HepG2 (cell line): ENCODE measurements around the gene MED20. TPM values are rescaled to one million over a fixed set of nuclear protein-coding genes. Genes with fewer than 3 reads are reported as not detected.

Source experiments
- ATF3 ChIP-seq: sonication (generic); formaldehyde crosslinking; IDR thresholded peaks from 2 replicates; pipeline ENCODE4 v1.4.0; 2020; ENCODE audit warnings: missing genetic modification reagents
- BORCS8-MEF2B ChIP-seq: sonication (generic); formaldehyde crosslinking; IDR thresholded peaks from 2 replicates; pipeline ENCODE4 v1.8.0; 2022; ENCODE audit warnings: mild to moderate bottlenecking, missing genetic modification reagents
- CCDC6 ChIP-seq: sonication (generic); formaldehyde crosslinking; IDR thresholded peaks from 2 replicates; pipeline ENCODE4 v1.8.1; 2022; ENCODE audit warnings: mild to moderate bottlenecking, missing genetic modification reagents, moderate library complexity
- CHD4 ChIP-seq: fragments of 200-600 bp; sonication (generic); IDR thresholded peaks from 2 replicates; pipeline ENCODE4 v1.7.0; 2017; ENCODE audit warnings: mild to moderate bottlenecking, low read length, borderline replicate concordance
- GABPB1 ChIP-seq: IDR thresholded peaks from 2 replicates; pipeline ENCODE4 v1.6.1; 2016; ENCODE audit warnings: mild to moderate bottlenecking, missing genetic modification reagents, moderate library complexity, missing compliant biosample characterization
- HMGXB4 ChIP-seq, 2 experiments: sonication (generic) in 1 of 2; formaldehyde crosslinking in 1 of 2; IDR thresholded peaks; 2 replicates each; pipeline versions ENCODE4 v1.4.0 to v1.6.1; 2018 to 2020; ENCODE audit warnings: missing genetic modification reagents in 2 of 2, borderline replicate concordance in 1 of 2, low read depth in 1 of 2, mild to moderate bottlenecking in 1 of 2, missing biosample characterization in 1 of 2
- HNRNPH1 ChIP-seq: fragments of 200-400 bp; formaldehyde crosslinking; optimal IDR thresholded peaks from 2 replicates; pipeline ENCODE3; 2017; ENCODE audit warnings: mild to moderate bottlenecking, low read depth, low read length
- MIER2 ChIP-seq: IDR thresholded peaks from 2 replicates; pipeline ENCODE4 v1.6.1; 2016; ENCODE audit warnings: missing biosample characterization, missing genetic modification reagents
- MIER3 ChIP-seq: IDR thresholded peaks from 2 replicates; pipeline ENCODE4 v1.6.1; 2016; ENCODE audit warnings: missing compliant biosample characterization, borderline replicate concordance
- NFE2L2 ChIP-seq: fragments of 150-350 bp; IDR thresholded peaks from 2 replicates; pipeline ENCODE4 v1.6.1; 2014; ENCODE audit warnings: low read length
- NONO ChIP-seq, 2 experiments: fragments of 450-650 bp in 1 of 2; sonication (generic) in 1 of 2; formaldehyde crosslinking in 1 of 2; IDR thresholded peaks in 1 of 2; conservative IDR thresholded peaks in 1 of 2; 2 replicates each; pipeline versions ENCODE4 v1.6.1 to v1.8.0; 2017 to 2022; ENCODE audit warnings: mild to moderate bottlenecking in 1 of 2, missing genetic modification reagents in 1 of 2, moderate library complexity in 1 of 2
- NR3C1 ChIP-seq: sonication (generic); formaldehyde crosslinking; IDR thresholded peaks from 2 replicates; pipeline ENCODE4 v1.4.0; 2020; ENCODE audit warnings: missing genetic modification reagents
- PTBP1 ChIP-seq: fragments of 200-400 bp; formaldehyde crosslinking; IDR thresholded peaks from 2 replicates; pipeline ENCODE4 v1.6.1; 2018; ENCODE audit warnings: low read length, low read depth; ENCODE audit not compliant: poor library complexity, severe bottlenecking
- SPEN ChIP-seq: sonication (generic); formaldehyde crosslinking; IDR thresholded peaks from 2 replicates; pipeline ENCODE4 v1.5.1; 2020; ENCODE audit warnings: low read depth, mild to moderate bottlenecking, missing genetic modification reagents
- ZNF230 ChIP-seq: sonication (generic); formaldehyde crosslinking; IDR thresholded peaks from 2 replicates; pipeline ENCODE4 v1.4.0; 2020; ENCODE audit warnings: mild to moderate bottlenecking, missing genetic modification reagents
- ZNF441 ChIP-seq: sonication (generic); formaldehyde crosslinking; IDR thresholded peaks from 2 replicates; pipeline ENCODE4 v1.7.0; 2021; ENCODE audit warnings: missing genetic modification reagents, borderline replicate concordance
- ZNF589 ChIP-seq: sonication (generic); formaldehyde crosslinking; conservative IDR thresholded peaks from 2 replicates; pipeline ENCODE4 v1.8.0; 2022; ENCODE audit warnings: mild to moderate bottlenecking, moderate library complexity, missing genetic modification reagents
- ZNF747 ChIP-seq: sonication (generic); formaldehyde crosslinking; IDR thresholded peaks from 2 replicates; pipeline ENCODE4 v1.8.1; 2023; ENCODE audit warnings: missing genetic modification reagents, mild to moderate bottlenecking, borderline replicate concordance
- ZNF768 ChIP-seq: sonication (generic); formaldehyde crosslinking; IDR thresholded peaks from 2 replicates; pipeline ENCODE4 v1.4.0; 2020; ENCODE audit warnings: missing genetic modification reagents
- ZSCAN31 ChIP-seq: sonication (generic); formaldehyde crosslinking; IDR thresholded peaks from 2 replicates; pipeline ENCODE4 v1.5.0; 2020; ENCODE audit warnings: low read depth, mild to moderate bottlenecking, missing genetic modification reagents
- polyA plus RNA-seq, 8 experiments: library from polyadenylated mRNA; depleted of rRNA in 3 of 8; stranded (reverse) in 7 of 8; unstranded in 1 of 8; fragments of >200 nt; fragmentation: Illumina TruSeq in 4 of 8; extraction: Trizol in 4 of 8; gene quantifications; 2 replicates each; pipeline versions ENCODE4 v1.2.1 to v1.2.3, GENCODE V29; 2011 to 2016; ENCODE audit warnings: low read depth in 4 of 8, missing spikeins in 1 of 8, mixed read lengths in 1 of 8; ENCODE audit not compliant: insufficient read depth in 1 of 8
- total RNA-seq, 5 experiments: library from RNA; depleted of rRNA; stranded (reverse); fragments of >200 nt; fragmentation: Illumina TruSeq; extraction: Trizol; gene quantifications; 2 replicates each; pipeline ENCODE4 v1.2.3, GENCODE V29; 2016; ENCODE audit warnings: low read depth in 1 of 5
- TF ChIP-seq, protein P1 (sequence below): sonication (generic); formaldehyde crosslinking; IDR thresholded peaks from 2 replicates; pipeline ENCODE4 v1.5.1; 2020; ENCODE audit warnings: missing genetic modification reagents, mild to moderate bottlenecking, borderline replicate concordance
- TF ChIP-seq, protein P2 (sequence below): sonication (generic); formaldehyde crosslinking; IDR thresholded peaks from 2 replicates; pipeline ENCODE4 v1.8.0; 2022; ENCODE audit warnings: mild to moderate bottlenecking, missing genetic modification reagents

MED20 gene
- total and polyA plus RNA-seq, 2 of the 13 experiments (the other 11 are each of a cell fraction or from before 2014, with no cell fraction given): 28.1 to 41.1 TPM

DNA sequence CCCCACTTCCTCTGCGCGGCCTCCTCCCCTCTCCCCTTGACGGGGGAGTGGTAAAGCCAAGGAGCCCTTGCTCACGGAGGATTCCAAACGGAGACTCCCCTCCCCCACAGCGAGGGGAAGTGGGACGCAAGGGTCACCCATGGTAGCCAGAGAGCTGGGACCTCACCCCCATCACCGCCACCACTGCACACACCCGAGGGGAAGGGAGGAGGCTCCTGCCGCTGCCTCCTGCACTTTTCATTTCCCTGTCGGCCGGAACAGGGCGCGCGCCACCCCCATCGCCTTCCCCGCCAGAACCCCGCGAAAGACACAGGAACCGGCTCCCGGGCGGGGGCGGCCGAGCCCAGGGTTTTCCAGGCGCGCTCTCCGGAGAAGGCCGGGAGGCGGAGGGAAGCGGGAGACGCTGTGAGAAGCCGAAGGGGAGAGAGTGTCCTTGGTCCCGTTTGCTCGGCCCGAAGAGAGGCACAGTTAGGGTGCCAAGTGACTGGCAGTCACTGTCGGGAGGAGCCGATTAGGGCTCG lies 19.9 kb upstream of the MED20 start (continued):
- TF ChIP-seq, protein P1, sequence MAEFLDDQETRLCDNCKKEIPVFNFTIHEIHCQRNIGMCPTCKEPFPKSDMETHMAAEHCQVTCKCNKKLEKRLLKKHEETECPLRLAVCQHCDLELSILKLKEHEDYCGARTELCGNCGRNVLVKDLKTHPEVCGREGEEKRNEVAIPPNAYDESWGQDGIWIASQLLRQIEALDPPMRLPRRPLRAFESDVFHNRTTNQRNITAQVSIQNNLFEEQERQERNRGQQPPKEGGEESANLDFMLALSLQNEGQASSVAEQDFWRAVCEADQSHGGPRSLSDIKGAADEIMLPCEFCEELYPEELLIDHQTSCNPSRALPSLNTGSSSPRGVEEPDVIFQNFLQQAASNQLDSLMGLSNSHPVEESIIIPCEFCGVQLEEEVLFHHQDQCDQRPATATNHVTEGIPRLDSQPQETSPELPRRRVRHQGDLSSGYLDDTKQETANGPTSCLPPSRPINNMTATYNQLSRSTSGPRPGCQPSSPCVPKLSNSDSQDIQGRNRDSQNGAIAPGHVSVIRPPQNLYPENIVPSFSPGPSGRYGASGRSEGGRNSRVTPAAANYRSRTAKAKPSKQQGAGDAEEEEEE (CRISPR knock-in tag): no peak
- TF ChIP-seq NR3C1 (CRISPR knock-in tag) (no peak), CCDC6 (CRISPR knock-in tag) (no peak), MIER2 (CRISPR knock-in tag) (no peak), MIER3 (no peak), ZNF441 (CRISPR knock-in tag) (no peak), ZSCAN31 (CRISPR knock-in tag) (peak; percentile 43; the same call in 1 of the 2 replicates), ZNF747 (CRISPR knock-in tag) (no peak), ZNF768 (CRISPR knock-in tag) (no peak), PTBP1 (no peak), BORCS8-MEF2B (no peak), HNRNPH1 (no peak), HMGXB4 (CRISPR knock-in tag; IDR thresholded peaks at IDR 0.05; ENCODE audit: borderline replicate concordance in 1 of 2, low read depth in 1 of 2) (peak in 1 of 2 experiments; percentile 25; a peak in 2 of 4 replicates), ZNF589 (CRISPR knock-in tag) (0 out of 2 replicates have a peak, but pooled peaks have one; percentile 48), ZNF230 (CRISPR knock-in tag) (0 out of 2 replicates have a peak, but pooled peaks have one; percentile 8), ATF3 (CRISPR knock-in tag) (no peak), CHD4 (no peak), SPEN (CRISPR knock-in tag) (no peak), GABPB1 (CRISPR knock-in tag) (peak; percentile 50; the same call in 1 of the 2 replicates), NFE2L2 (no peak), NONO (IDR thresholded peaks at IDR 0.05) (no peak), NONO (CRISPR knock-in tag; conservative IDR thresholded peaks at IDR 0.05) (peak; percentile 7; the same call in 1 of the 2 replicates)
- TF ChIP-seq, protein P2, sequence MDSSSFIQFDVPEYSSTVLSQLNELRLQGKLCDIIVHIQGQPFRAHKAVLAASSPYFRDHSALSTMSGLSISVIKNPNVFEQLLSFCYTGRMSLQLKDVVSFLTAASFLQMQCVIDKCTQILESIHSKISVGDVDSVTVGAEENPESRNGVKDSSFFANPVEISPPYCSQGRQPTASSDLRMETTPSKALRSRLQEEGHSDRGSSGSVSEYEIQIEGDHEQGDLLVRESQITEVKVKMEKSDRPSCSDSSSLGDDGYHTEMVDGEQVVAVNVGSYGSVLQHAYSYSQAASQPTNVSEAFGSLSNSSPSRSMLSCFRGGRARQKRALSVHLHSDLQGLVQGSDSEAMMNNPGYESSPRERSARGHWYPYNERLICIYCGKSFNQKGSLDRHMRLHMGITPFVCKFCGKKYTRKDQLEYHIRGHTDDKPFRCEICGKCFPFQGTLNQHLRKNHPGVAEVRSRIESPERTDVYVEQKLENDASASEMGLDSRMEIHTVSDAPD (CRISPR knock-in tag): no peak
